HG02973 (cell line): Measurements from ENCODE around the gene MAP1A.
"Not testable (repeated sequence)": the region's sequence is repeated elsewhere in the genome, so short reads cannot be mapped to it uniquely, and the experiment has no call there.

Experiments
- ATAC-seq: cut with Tn5 transposase; IDR thresholded peaks from one replicate; pipeline ENCODE4 v1.9.1; 2021; ENCODE audit warnings: moderate library complexity; ENCODE audit not compliant: unreplicated experiment

Gene MAP1A

GRCh38 chr15:43528542-43529007 is 11.2 kb downstream of the MAP1A start:
- ATAC-seq: no peak

- ATAC-seq: no peak
Observed at GRCh38 chr15:43529141-43529540, 11.7 kb downstream of the MAP1A start.

GRCh38 chr15:43529587-43530345 is 12.4 kb downstream of the MAP1A start:
- ATAC-seq: no peak

GRCh38 chr15:43531018-43531670 is 13.7 kb downstream of the MAP1A start:
- no peak for ATAC-seq

- ATAC-seq: not testable (repeated sequence)
Observed at GRCh38 chr15:43532826-43533225, 15.4 kb downstream of the MAP1A start.

- ATAC-seq: no peak
Observed at GRCh38 chr15:43534897-43535296, 17.5 kb downstream of the MAP1A start.

GRCh38 chr15:43538091-43538490 is 20.7 kb downstream of the MAP1A start:
- ATAC-seq: no peak

GRCh38 chr15:43541785-43542184 is 24.4 kb downstream of the MAP1A start:
- ATAC-seq: no peak

- no peak for ATAC-seq
Observed at GRCh38 chr15:43544266-43544665, 26.9 kb downstream of the MAP1A start.

GRCh38 chr15:43545426-43545825 is 28.0 kb downstream of the MAP1A start:
- no peak for ATAC-seq

GRCh38 chr15:43547539-43547938 is 30.1 kb downstream of the MAP1A start:
- ATAC-seq: no peak

GRCh38 chr15:43550527-43551363 is 33.3 kb downstream of the MAP1A start:
- ATAC-seq: no peak

GRCh38 chr15:43552256-43552655 is 34.8 kb downstream of the MAP1A start:
- no peak for ATAC-seq

GRCh38 chr15:43552986-43553385 is 35.6 kb downstream of the MAP1A start:
- no peak for ATAC-seq

GRCh38 chr15:43562753-43563152 is 45.3 kb downstream of the MAP1A start:
- ATAC-seq: not testable (repeated sequence)

- ATAC-seq: not testable (repeated sequence)
Observed at GRCh38 chr15:43563793-43564192, 46.4 kb downstream of the MAP1A start.

- ATAC-seq: not testable (repeated sequence)
Observed at GRCh38 chr15:43566615-43567014, 49.2 kb downstream of the MAP1A start.

GRCh38 chr15:43574607-43575006 is 57.2 kb downstream of the MAP1A start:
- not testable (repeated sequence) for ATAC-seq
